ENCODE measurements around the gene TSNAX. TPM values are rescaled to one million over a fixed set of nuclear protein-coding genes. Genes with fewer than 3 reads are reported as not detected.

The TSNAX gene, protein sequence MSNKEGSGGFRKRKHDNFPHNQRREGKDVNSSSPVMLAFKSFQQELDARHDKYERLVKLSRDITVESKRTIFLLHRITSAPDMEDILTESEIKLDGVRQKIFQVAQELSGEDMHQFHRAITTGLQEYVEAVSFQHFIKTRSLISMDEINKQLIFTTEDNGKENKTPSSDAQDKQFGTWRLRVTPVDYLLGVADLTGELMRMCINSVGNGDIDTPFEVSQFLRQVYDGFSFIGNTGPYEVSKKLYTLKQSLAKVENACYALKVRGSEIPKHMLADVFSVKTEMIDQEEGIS
- total RNA-seq (10 to 100 TPM; 24.8 to 25.4 TPM), polyA plus RNA-seq (10 to 100 TPM; 12.8 to 14.4 TPM)

DNA sequence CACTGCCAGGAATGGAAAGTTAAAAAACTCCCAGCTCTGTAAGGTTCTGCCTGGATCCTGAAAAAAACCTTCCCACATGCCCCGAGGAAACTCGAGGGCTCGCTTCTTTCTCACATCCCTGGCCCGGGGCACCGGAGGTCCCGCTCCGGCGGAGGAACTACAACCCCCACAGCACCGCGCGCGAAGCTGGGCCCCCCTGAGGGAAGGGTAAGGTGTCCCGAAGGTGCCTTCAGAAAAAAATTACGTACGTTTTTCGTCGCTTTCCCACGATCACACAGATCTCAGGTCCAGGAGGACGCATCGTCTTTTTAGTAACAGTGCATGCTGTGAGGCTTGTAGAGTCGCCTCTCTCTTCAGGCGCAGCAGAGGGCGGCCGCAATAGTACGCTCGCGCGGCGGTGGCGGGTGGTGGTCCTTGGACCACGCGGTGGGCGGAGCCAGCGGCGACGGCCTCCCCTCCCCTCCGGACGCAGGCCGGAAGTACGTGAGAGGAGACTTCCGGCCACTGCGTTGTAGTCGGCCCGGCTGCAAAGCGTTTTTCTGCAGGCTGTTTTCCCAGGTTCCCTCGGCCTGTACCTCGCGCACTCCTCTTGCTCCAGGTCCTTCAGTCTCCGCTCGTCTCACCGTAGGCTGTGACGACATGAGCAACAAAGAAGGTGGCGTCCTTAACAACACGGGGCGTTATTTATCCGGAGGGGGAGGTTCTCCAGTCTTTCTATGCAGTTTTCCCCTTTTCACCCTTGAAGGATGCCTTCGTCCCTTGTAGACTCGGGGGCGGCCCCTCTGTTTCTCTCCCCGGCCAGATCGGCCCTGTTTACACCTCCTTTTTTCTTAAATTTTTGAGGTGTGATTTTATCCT is at the start of gene TSNAX:
Gene TSNAX, plus strand, starts transcription at position 498 of the 858 bp plus-strand sequence. Its CDS starts 142 bp downstream, at position 640.
- peak within 1 kb of the TSS; percentile 72 to 99 (median 79) for H3K4me3 ChIP-seq (ENCODE audit: low read depth in 1 of 3, low read length in 3 of 3)
- H3K27me3 ChIP-seq (ENCODE audit: control insufficient read depth in 4 of 4, insufficient read depth in 4 of 4, low read length in 3 of 4) = no peaks in the 10 kb centered on the region
- H3K9me3 ChIP-seq (ENCODE audit: control insufficient read depth in 4 of 4, low read length in 3 of 4) = no peaks in the 10 kb centered on the region
- WGBS = under 1% methylated on average over 61 of the region's 61 CpGs
- peak; percentile 89 for DNase-seq (ENCODE audit: low spot score)
- peak within 1 kb of the TSS; percentile 93 to 95 for H3K9ac ChIP-seq (ENCODE audit: low read depth in 1 of 2, low read length in 2 of 2)
- peak within 1 kb of the TSS; percentile 76 to 96 for H3K27ac ChIP-seq (ENCODE audit: low read depth in 1 of 2, low read length in 2 of 2)
- no peaks in the 10 kb centered on the region for H3K36me3 ChIP-seq (ENCODE audit: control insufficient read depth in 4 of 4, insufficient read depth in 3 of 4, low read depth in 1 of 4, low read length in 3 of 4)
- TF ChIP-seq GABPA (IDR thresholded peaks at IDR 0.05 in 1 of 2, conservative IDR thresholded peaks at IDR 0.05 in 1 of 2) = peak; percentile 94 to 98
- no peak for TF ChIP-seq HNF4G (IDR thresholded peaks at IDR 0.05)
- TF ChIP-seq, protein P1, sequence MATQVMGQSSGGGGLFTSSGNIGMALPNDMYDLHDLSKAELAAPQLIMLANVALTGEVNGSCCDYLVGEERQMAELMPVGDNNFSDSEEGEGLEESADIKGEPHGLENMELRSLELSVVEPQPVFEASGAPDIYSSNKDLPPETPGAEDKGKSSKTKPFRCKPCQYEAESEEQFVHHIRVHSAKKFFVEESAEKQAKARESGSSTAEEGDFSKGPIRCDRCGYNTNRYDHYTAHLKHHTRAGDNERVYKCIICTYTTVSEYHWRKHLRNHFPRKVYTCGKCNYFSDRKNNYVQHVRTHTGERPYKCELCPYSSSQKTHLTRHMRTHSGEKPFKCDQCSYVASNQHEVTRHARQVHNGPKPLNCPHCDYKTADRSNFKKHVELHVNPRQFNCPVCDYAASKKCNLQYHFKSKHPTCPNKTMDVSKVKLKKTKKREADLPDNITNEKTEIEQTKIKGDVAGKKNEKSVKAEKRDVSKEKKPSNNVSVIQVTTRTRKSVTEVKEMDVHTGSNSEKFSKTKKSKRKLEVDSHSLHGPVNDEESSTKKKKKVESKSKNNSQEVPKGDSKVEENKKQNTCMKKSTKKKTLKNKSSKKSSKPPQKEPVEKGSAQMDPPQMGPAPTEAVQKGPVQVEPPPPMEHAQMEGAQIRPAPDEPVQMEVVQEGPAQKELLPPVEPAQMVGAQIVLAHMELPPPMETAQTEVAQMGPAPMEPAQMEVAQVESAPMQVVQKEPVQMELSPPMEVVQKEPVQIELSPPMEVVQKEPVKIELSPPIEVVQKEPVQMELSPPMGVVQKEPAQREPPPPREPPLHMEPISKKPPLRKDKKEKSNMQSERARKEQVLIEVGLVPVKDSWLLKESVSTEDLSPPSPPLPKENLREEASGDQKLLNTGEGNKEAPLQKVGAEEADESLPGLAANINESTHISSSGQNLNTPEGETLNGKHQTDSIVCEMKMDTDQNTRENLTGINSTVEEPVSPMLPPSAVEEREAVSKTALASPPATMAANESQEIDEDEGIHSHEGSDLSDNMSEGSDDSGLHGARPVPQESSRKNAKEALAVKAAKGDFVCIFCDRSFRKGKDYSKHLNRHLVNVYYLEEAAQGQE (IDR thresholded peaks at IDR 0.05) = peak; percentile 33
- TF ChIP-seq RAD21 (IDR thresholded peaks at IDR 0.05) = peak; percentile 32 to 46
- TF ChIP-seq TAF1 (conservative IDR thresholded peaks at IDR 0.05) = peak; percentile 80
- TF ChIP-seq YY1 (IDR thresholded peaks at IDR 0.05) = peak; percentile 74
- peak; percentile 74 for TF ChIP-seq MAX (IDR thresholded peaks at IDR 0.05)
- TF ChIP-seq JUND (IDR thresholded peaks at IDR 0.05) = no peak
- TF ChIP-seq RXRA (IDR thresholded peaks at IDR 0.05) = peak in 1 of 2 donors; percentile 14
- TF ChIP-seq HNF4A (conservative IDR thresholded peaks at IDR 0.05) = no peak
- peak; percentile 83 for TF ChIP-seq SP1 (IDR thresholded peaks at IDR 0.05)
- TF ChIP-seq FOXA1 (IDR thresholded peaks at IDR 0.05) = peak; percentile 30
- TF ChIP-seq, protein P2, sequence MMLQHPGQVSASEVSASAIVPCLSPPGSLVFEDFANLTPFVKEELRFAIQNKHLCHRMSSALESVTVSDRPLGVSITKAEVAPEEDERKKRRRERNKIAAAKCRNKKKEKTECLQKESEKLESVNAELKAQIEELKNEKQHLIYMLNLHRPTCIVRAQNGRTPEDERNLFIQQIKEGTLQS (IDR thresholded peaks at IDR 0.05) = no peak
- peak; percentile 66 for TF ChIP-seq ZBTB33 (IDR thresholded peaks at IDR 0.05)
- H3K4me1 ChIP-seq (ENCODE audit: control insufficient read depth in 4 of 4, insufficient read depth in 4 of 4, low read length in 3 of 4) = peaks cover 0 to 20% (median 8%) of the 10 kb centered on the region in 4 donors

DNA sequence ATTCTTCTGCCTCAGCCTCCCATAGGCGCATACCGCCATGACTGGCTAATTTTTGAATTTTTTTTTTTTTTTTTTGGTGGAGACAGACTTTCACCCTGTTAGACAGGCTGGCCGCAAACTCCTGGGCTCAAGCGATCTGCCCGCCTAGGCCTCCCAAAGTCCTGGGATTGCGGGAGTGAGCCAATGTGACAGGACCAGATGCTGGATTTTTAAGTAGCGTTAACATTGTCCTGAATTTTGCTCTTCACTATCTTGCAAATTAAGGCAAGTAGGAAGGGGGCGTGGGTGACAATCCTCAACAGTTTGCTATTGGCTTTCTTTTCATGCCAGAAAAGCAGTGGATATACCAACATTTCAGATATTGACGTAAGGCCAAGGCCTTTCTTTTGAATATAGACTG is 49.7 kb upstream of the TSNAX start:
- no peak overlapping the region for H3K9ac ChIP-seq (ENCODE audit: low read depth in 1 of 2, low read length in 2 of 2)
- no peaks in the 10 kb centered on the region for H3K4me1 ChIP-seq (ENCODE audit: control insufficient read depth in 4 of 4, insufficient read depth in 4 of 4, low read length in 3 of 4)
- WGBS = 98% methylated on average over 9 of the region's 9 CpGs
- no peaks in the 10 kb centered on the region for H3K27me3 ChIP-seq (ENCODE audit: control insufficient read depth in 4 of 4, insufficient read depth in 4 of 4, low read length in 3 of 4)
- H3K27ac ChIP-seq (ENCODE audit: low read depth in 1 of 2, low read length in 2 of 2) = no peak overlapping the region
- H3K9me3 ChIP-seq (ENCODE audit: control insufficient read depth in 4 of 4, low read length in 3 of 4) = no peaks in the 10 kb centered on the region
- no peak overlapping the region for H3K4me3 ChIP-seq (ENCODE audit: low read depth in 1 of 3, low read length in 3 of 3)
- no peaks in the 10 kb centered on the region for H3K36me3 ChIP-seq (ENCODE audit: control insufficient read depth in 4 of 4, insufficient read depth in 3 of 4, low read depth in 1 of 4, low read length in 3 of 4)
- DNase-seq (ENCODE audit: low spot score) = no peak
- TF ChIP-seq MAX (IDR thresholded peaks at IDR 0.05) (no peak), ZBTB33 (IDR thresholded peaks at IDR 0.05) (no peak), RAD21 (IDR thresholded peaks at IDR 0.05) (no peak), FOXA2 (IDR thresholded peaks at IDR 0.05) (no peak), FOXA1 (IDR thresholded peaks at IDR 0.05) (no peak), HNF4A (conservative IDR thresholded peaks at IDR 0.05) (no peak), YY1 (IDR thresholded peaks at IDR 0.05) (no peak), JUND (IDR thresholded peaks at IDR 0.05) (no peak), NR2F2 (IDR thresholded peaks at IDR 0.05) (no peak), CTCF (IDR thresholded peaks at IDR 0.05; ENCODE audit: low read depth, low read length, missing input control) (no peak), RXRA (IDR thresholded peaks at IDR 0.05) (no peak), HNF4G (IDR thresholded peaks at IDR 0.05) (no peak), GABPA (IDR thresholded peaks at IDR 0.05 in 1 of 2, conservative IDR thresholded peaks at IDR 0.05 in 1 of 2) (no peak), SP1 (IDR thresholded peaks at IDR 0.05) (no peak)
- TF ChIP-seq, protein P2 (IDR thresholded peaks at IDR 0.05) = no peak

Measured in liver (tissue), 9 donors.